HCEC 1CT (cell line): Measurements from ENCODE around the gene FCER2.
"Not testable (repeated sequence)": the region's sequence is repeated elsewhere in the genome, so short reads cannot be mapped to it uniquely, and the experiment has no call there.

ENCODE experiments used
- DNase-seq: peaks from one replicate; pipeline ENCODE4 v3.0.0-alpha.2; 2017

The FCER2 gene

GRCh38 chr19:7701654-7702457 lies at the start of gene FCER2:
TSS of gene FCER2 (minus strand) at chr19:7702131. CDS start at chr19:7699760, 2,371 bp downstream.
- no peak for DNase-seq

- no peak for DNase-seq
These were observed 49.3 kb upstream of the FCER2 start for GRCh38 chr19:7751157-7751783.

GRCh38 chr19:7748756-7749155 lies 46.8 kb upstream of the FCER2 start:
- DNase-seq = peak; percentile 13

- DNase-seq = no peak
These were observed 46.2 kb upstream of the FCER2 start for GRCh38 chr19:7748171-7748570.

GRCh38 chr19:7746903-7747884 lies 45.3 kb upstream of the FCER2 start, which contains the start of gene CD209:
TSS of gene CD209 (minus strand) at chr19:7747534. CDS start at chr19:7747511, 23 bp downstream.
- DNase-seq = no peak

GRCh38 chr19:7746306-7746705 lies 44.4 kb upstream of the FCER2 start:
- not testable (repeated sequence) for DNase-seq

GRCh38 chr19:7744871-7745650 lies 43.1 kb upstream of the FCER2 start:
- no peak for DNase-seq

GRCh38 chr19:7744199-7744786 lies 42.4 kb upstream of the FCER2 start:
- DNase-seq = no peak

- DNase-seq = no peak
These were observed 41.5 kb upstream of the FCER2 start for GRCh38 chr19:7743425-7743841.

- DNase-seq = no peak
These were observed 41.1 kb upstream of the FCER2 start for GRCh38 chr19:7742991-7743390.

GRCh38 chr19:7742575-7742974 lies 40.6 kb upstream of the FCER2 start:
- DNase-seq = no peak

GRCh38 chr19:7740682-7741054 lies 38.7 kb upstream of the FCER2 start:
- DNase-seq = no peak

- DNase-seq = no peak
These were observed 38.1 kb upstream of the FCER2 start for GRCh38 chr19:7739801-7740681.

GRCh38 chr19:7739211-7739755 lies 37.4 kb upstream of the FCER2 start:
- DNase-seq = no peak

GRCh38 chr19:7738023-7738422 lies 36.1 kb upstream of the FCER2 start:
- DNase-seq = no peak

GRCh38 chr19:7737215-7737614 lies 35.3 kb upstream of the FCER2 start:
- DNase-seq = no peak

GRCh38 chr19:7736148-7736547 lies 34.2 kb upstream of the FCER2 start:
- DNase-seq = no peak

- no peak for DNase-seq
These were observed 32.6 kb upstream of the FCER2 start for GRCh38 chr19:7734220-7735203.

- DNase-seq = no peak
These were observed 31.4 kb upstream of the FCER2 start for GRCh38 chr19:7733376-7733775.
